Trophoblast cell (in vitro differentiated cells and primary cell): Measurements from ENCODE around the gene RGS8.

Experiments used
- DNase-seq, 2 donors: peaks; one replicate each; pipeline ENCODE4 v3.0.0-alpha.2; 2016
- H2AFZ ChIP-seq: 2 replicates; pipeline ENCODE4 v1.6.1; 2013; ENCODE audit warnings: low read length, moderate library complexity, mild to moderate bottlenecking; ENCODE audit not compliant: insufficient read depth, poor library complexity
- H2AK5ac ChIP-seq: 2 replicates; pipeline ENCODE4 v1.6.1; 2013; ENCODE audit warnings: mild to moderate bottlenecking, low read length
- H2BK120ac ChIP-seq: 2 replicates; pipeline ENCODE4 v1.6.1; 2013; ENCODE audit warnings: low read length, mild to moderate bottlenecking, moderate library complexity; ENCODE audit not compliant: insufficient read depth, poor library complexity
- H2BK12ac ChIP-seq: 2 replicates; pipeline ENCODE4 v1.6.1; 2013; ENCODE audit warnings: mild to moderate bottlenecking, low read length, moderate library complexity
- H2BK5ac ChIP-seq: 2 replicates; pipeline ENCODE4 v1.6.1; 2013; ENCODE audit warnings: low read length, low read depth, moderate library complexity, mild to moderate bottlenecking; ENCODE audit not compliant: poor library complexity
- H3K14ac ChIP-seq: 2 replicates; pipeline ENCODE4 v1.6.1; 2013; ENCODE audit warnings: mild to moderate bottlenecking, low read length
- H3K18ac ChIP-seq: 2 replicates; pipeline ENCODE4 v1.6.1; 2013; ENCODE audit warnings: mild to moderate bottlenecking, low read length
- H3K23ac ChIP-seq: 2 replicates; pipeline ENCODE4 v1.6.1; 2013; ENCODE audit warnings: low read length
- H3K27ac ChIP-seq: 2 replicates; pipeline ENCODE4 v1.5.1; 2013; ENCODE audit warnings: low read depth, mild to moderate bottlenecking, inconsistent platforms, low read length, moderate library complexity
- H3K27me3 ChIP-seq: 2 replicates; pipeline ENCODE4 v1.6.1; 2013; ENCODE audit warnings: inconsistent platforms, mild to moderate bottlenecking, low read length, moderate library complexity; ENCODE audit not compliant: insufficient read depth
- H3K36me3 ChIP-seq, 2 experiments: 1 replicate in 1 of 2; 2 replicates in 1 of 2; pipeline ENCODE4 v1.6.1; 2013; ENCODE audit warnings: low read length in 2 of 2, mild to moderate bottlenecking in 2 of 2, moderate library complexity in 1 of 2; ENCODE audit not compliant: insufficient read depth in 2 of 2, control insufficient read depth in 1 of 2
- H3K4ac ChIP-seq: 2 replicates; pipeline ENCODE4 v1.6.1; 2013; ENCODE audit warnings: low read depth, mild to moderate bottlenecking, low read length, moderate library complexity
- H3K4me1 ChIP-seq, 2 experiments: 1 replicate in 1 of 2; 2 replicates in 1 of 2; pipeline ENCODE4 v1.6.1; 2013; ENCODE audit warnings: low read length in 2 of 2, mild to moderate bottlenecking in 2 of 2, moderate library complexity in 1 of 2; ENCODE audit not compliant: insufficient read depth in 2 of 2, control insufficient read depth in 1 of 2
- H3K4me2 ChIP-seq: 2 replicates; pipeline ENCODE4 v1.6.1; 2013; ENCODE audit warnings: inconsistent platforms, mild to moderate bottlenecking, low read length, moderate library complexity
- H3K4me3 ChIP-seq: 2 replicates; pipeline ENCODE4 v1.5.1; 2013; ENCODE audit warnings: mild to moderate bottlenecking, low read depth, low read length, inconsistent platforms
- H3K79me1 ChIP-seq: one replicate; pipeline ENCODE4 v1.6.1; 2013; ENCODE audit warnings: low read length
- H3K79me2 ChIP-seq: 2 replicates; pipeline ENCODE4 v1.6.1; 2013; ENCODE audit warnings: low read length, mild to moderate bottlenecking; ENCODE audit not compliant: control insufficient read depth, insufficient read depth, poor library complexity
- H3K9ac ChIP-seq: 2 replicates; pipeline ENCODE4 v1.6.1; 2013; ENCODE audit warnings: mild to moderate bottlenecking, low read length
- H3K9me3 ChIP-seq: 2 replicates; pipeline ENCODE4 v1.6.1; 2013; ENCODE audit warnings: low read depth, mild to moderate bottlenecking, control low read depth, inconsistent platforms, low read length; ENCODE audit not compliant: insufficient read depth
- H4K12ac ChIP-seq: 2 replicates; pipeline ENCODE4 v1.6.1; 2013; ENCODE audit warnings: low read depth, mild to moderate bottlenecking, low read length, moderate library complexity
- H4K8ac ChIP-seq: 2 replicates; pipeline ENCODE4 v1.6.1; 2013; ENCODE audit warnings: low read depth, mild to moderate bottlenecking, low read length, moderate library complexity
- H4K91ac ChIP-seq: one replicate; pipeline ENCODE4 v1.6.1; 2013; ENCODE audit warnings: low read depth, mild to moderate bottlenecking, low read length, moderate library complexity
- WGBS: extraction: QIAGEN DNeasy Blood & Tissue Kit; methylation state at CpG from one replicate; pipeline ENCODE4 v1.1.7; 2013; ENCODE audit warnings: missing lambda C conversion rate; ENCODE audit not compliant: insufficient read length, insufficient coverage; ENCODE audit errors: extremely low coverage; 5-methylcytosine and 5-hydroxymethylcytosine counted together

RGS8 gene

GRCh38 chr1:182719553-182719952 is 35.2 kb upstream of the RGS8 start:
- Histone ChIP-seq H3K4ac (no peak overlapping the region), H3K18ac (no peak overlapping the region), H4K12ac (no peak overlapping the region), H3K4me1 (no peaks in the 10 kb centered on the region), H3K14ac (no peak overlapping the region), H3K27ac (no peak overlapping the region), H3K79me1 (no peaks in the 10 kb centered on the region), H3K36me3 (no peaks in the 10 kb centered on the region), H2AK5ac (no peak overlapping the region), H2BK5ac (no peak overlapping the region), H2AFZ (no peak overlapping the region), H3K4me2 (no peak overlapping the region), H4K8ac (no peak overlapping the region), H3K4me3 (no peak overlapping the region), H3K27me3 (no peaks in the 10 kb centered on the region), H2BK12ac (no peak overlapping the region), H4K91ac (no peak overlapping the region), H3K79me2 (no peaks in the 10 kb centered on the region), H3K9ac (no peak overlapping the region), H3K9me3 (no peaks in the 10 kb centered on the region), H3K23ac (no peak overlapping the region), H2BK120ac (no peak overlapping the region)
- no CpG with 5 or more reads among the region's 4 CpGs for WGBS
- no peak for DNase-seq

- no peak for DNase-seq
- no peaks in the 10 kb centered on the region for H3K79me1 ChIP-seq
- H3K4ac ChIP-seq = no peak overlapping the region
- no peaks in the 10 kb centered on the region for H3K27me3 ChIP-seq
- no peak overlapping the region for H3K4me3 ChIP-seq
- no peak overlapping the region for H2BK5ac ChIP-seq
- H3K18ac ChIP-seq = no peak overlapping the region
- no peak overlapping the region for H3K14ac ChIP-seq
- no peak overlapping the region for H2AK5ac ChIP-seq
- H2AFZ ChIP-seq = no peak overlapping the region
- no peaks in the 10 kb centered on the region for H3K36me3 ChIP-seq
- no peak overlapping the region for H3K9ac ChIP-seq
- H2BK120ac ChIP-seq = no peak overlapping the region
- no peaks in the 10 kb centered on the region for H3K9me3 ChIP-seq
- no peaks in the 10 kb centered on the region for H3K4me1 ChIP-seq
- no peak overlapping the region for H4K91ac ChIP-seq
- WGBS = no CpG with 5 or more reads among the region's 2 CpGs
- no peak overlapping the region for H4K8ac ChIP-seq
- H4K12ac ChIP-seq = no peak overlapping the region
- H2BK12ac ChIP-seq = no peak overlapping the region
- no peak overlapping the region for H3K4me2 ChIP-seq
- H3K79me2 ChIP-seq = no peaks in the 10 kb centered on the region
- H3K23ac ChIP-seq = no peak overlapping the region
- no peak overlapping the region for H3K27ac ChIP-seq
Observed at GRCh38 chr1:182718311-182718710, 33.9 kb upstream of the RGS8 start.

- Histone ChIP-seq H2AK5ac (no peak overlapping the region), H3K14ac (no peak overlapping the region), H2BK5ac (no peak overlapping the region), H3K4me1 (no peaks in the 10 kb centered on the region), H4K8ac (no peak overlapping the region), H3K23ac (no peak overlapping the region), H4K12ac (no peak overlapping the region), H3K9me3 (no peaks in the 10 kb centered on the region), H2BK12ac (no peak overlapping the region), H4K91ac (no peak overlapping the region), H3K9ac (no peak overlapping the region), H2AFZ (no peak overlapping the region), H3K27me3 (no peaks in the 10 kb centered on the region), H3K79me1 (no peaks in the 10 kb centered on the region), H3K36me3 (no peaks in the 10 kb centered on the region), H3K4me2 (no peak overlapping the region), H2BK120ac (no peak overlapping the region), H3K27ac (no peak overlapping the region), H3K79me2 (no peaks in the 10 kb centered on the region), H3K18ac (no peak overlapping the region), H3K4ac (no peak overlapping the region), H3K4me3 (no peak overlapping the region)
- DNase-seq = peak; percentile 8 to 82
- no CpG with 5 or more reads among the region's 4 CpGs for WGBS
Observed at GRCh38 chr1:182716740-182717720, 32.6 kb upstream of the RGS8 start.

- no peak for DNase-seq
- Histone ChIP-seq H3K79me1 (no peaks in the 10 kb centered on the region), H2BK12ac (no peak overlapping the region), H4K12ac (no peak overlapping the region), H4K8ac (no peak overlapping the region), H3K18ac (no peak overlapping the region), H3K14ac (no peak overlapping the region), H3K9me3 (no peaks in the 10 kb centered on the region), H4K91ac (no peak overlapping the region), H2BK120ac (no peak overlapping the region), H3K36me3 (no peaks in the 10 kb centered on the region), H3K4ac (no peak overlapping the region), H3K79me2 (no peaks in the 10 kb centered on the region), H3K4me1 (no peaks in the 10 kb centered on the region), H3K27ac (no peak overlapping the region), H2BK5ac (no peak overlapping the region), H3K23ac (no peak overlapping the region), H3K9ac (no peak overlapping the region), H2AK5ac (no peak overlapping the region), H2AFZ (no peak overlapping the region), H3K4me3 (no peak overlapping the region), H3K4me2 (no peak overlapping the region), H3K27me3 (no peaks in the 10 kb centered on the region)
- no CpG with 5 or more reads among the region's 2 CpGs for WGBS
Observed at GRCh38 chr1:182715531-182715930, 31.1 kb upstream of the RGS8 start.
